ENCODE measurements around the gene KLHL12.

Gene KLHL12

DNA sequence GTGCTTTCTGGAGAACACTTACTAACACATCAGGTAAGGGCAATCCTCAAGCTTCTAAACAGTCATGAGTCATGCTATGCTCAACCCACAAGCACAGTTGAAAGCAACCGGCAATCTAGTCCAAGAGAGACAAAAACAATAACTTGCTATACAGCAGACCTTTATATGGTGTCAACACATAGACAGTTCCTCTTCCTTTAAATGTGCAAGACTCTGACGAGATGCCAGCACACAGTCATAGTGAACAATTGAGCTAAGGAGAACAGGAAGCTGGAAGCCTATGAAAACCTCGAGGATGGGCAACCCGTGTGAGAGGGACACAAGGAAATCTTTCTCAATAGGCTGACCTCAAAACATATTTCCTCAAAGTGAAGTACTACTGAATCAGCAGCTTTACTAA, 25.8 kb upstream of the KLHL12 start:
- H3K27ac ChIP-seq (ENCODE audit: poor library complexity, severe bottlenecking), result peak overlapping the region; percentile 69

DNA sequence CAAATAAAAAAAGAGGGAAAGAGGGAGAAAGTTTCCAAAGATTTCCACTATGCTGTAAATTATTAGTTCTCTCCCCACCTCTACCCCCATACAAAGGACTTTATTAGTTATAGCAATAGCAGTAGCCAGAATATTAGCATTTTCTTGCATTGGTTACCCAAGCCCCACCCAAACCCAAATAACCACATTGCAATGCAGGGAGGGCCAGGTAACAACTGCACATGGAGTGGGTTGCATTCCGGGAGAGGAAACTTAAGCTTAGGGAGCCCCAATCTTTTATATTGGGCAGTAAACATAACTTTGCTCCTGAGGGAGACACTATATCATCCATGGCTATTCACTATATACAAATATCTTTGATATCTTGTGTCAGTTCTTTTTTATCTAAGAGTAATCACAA, 25.1 kb upstream of the KLHL12 start:
- Histone ChIP-seq H3K36me3 (ENCODE audit: low read depth) (peaks cover 55% of the 10 kb centered on the region), H3K27ac (ENCODE audit: poor library complexity, severe bottlenecking) (peak overlapping the region; percentile 69), H3K9me3 (ENCODE audit: severe bottlenecking) (no peaks in the 10 kb centered on the region), H3K4me1 (ENCODE audit: insufficient read depth, poor library complexity, severe bottlenecking) (peaks cover 30% of the 10 kb centered on the region), H3K27me3 (ENCODE audit: insufficient read depth, poor library complexity, severe bottlenecking) (no peaks in the 10 kb centered on the region), H3K4me3 (ENCODE audit: severe bottlenecking) (no peak overlapping the region)
- DNase-seq (ENCODE audit: low spot score) (no peak), ATAC-seq (ENCODE audit: low read depth) (no peak)
- TF ChIP-seq, protein P1, sequence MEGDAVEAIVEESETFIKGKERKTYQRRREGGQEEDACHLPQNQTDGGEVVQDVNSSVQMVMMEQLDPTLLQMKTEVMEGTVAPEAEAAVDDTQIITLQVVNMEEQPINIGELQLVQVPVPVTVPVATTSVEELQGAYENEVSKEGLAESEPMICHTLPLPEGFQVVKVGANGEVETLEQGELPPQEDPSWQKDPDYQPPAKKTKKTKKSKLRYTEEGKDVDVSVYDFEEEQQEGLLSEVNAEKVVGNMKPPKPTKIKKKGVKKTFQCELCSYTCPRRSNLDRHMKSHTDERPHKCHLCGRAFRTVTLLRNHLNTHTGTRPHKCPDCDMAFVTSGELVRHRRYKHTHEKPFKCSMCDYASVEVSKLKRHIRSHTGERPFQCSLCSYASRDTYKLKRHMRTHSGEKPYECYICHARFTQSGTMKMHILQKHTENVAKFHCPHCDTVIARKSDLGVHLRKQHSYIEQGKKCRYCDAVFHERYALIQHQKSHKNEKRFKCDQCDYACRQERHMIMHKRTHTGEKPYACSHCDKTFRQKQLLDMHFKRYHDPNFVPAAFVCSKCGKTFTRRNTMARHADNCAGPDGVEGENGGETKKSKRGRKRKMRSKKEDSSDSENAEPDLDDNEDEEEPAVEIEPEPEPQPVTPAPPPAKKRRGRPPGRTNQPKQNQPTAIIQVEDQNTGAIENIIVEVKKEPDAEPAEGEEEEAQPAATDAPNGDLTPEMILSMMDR (IDR thresholded peaks at IDR 0.05; ENCODE audit: poor library complexity, severe bottlenecking), result no peak

More for the DNA sequence above, 25.8 kb upstream of the KLHL12 start:
- no peak for DNase-seq (ENCODE audit: low spot score)
- ATAC-seq (ENCODE audit: low read depth), result peak; percentile 88
- TF ChIP-seq, protein P1 (IDR thresholded peaks at IDR 0.05; ENCODE audit: poor library complexity, severe bottlenecking), result no peak
- Histone ChIP-seq H3K4me1 (ENCODE audit: insufficient read depth, poor library complexity, severe bottlenecking) (peaks cover 30% of the 10 kb centered on the region), H3K9me3 (ENCODE audit: severe bottlenecking) (no peaks in the 10 kb centered on the region), H3K4me3 (ENCODE audit: severe bottlenecking) (no peak overlapping the region), H3K36me3 (ENCODE audit: low read depth) (peaks cover 48% of the 10 kb centered on the region), H3K27me3 (ENCODE audit: insufficient read depth, poor library complexity, severe bottlenecking) (no peaks in the 10 kb centered on the region)

DNA sequence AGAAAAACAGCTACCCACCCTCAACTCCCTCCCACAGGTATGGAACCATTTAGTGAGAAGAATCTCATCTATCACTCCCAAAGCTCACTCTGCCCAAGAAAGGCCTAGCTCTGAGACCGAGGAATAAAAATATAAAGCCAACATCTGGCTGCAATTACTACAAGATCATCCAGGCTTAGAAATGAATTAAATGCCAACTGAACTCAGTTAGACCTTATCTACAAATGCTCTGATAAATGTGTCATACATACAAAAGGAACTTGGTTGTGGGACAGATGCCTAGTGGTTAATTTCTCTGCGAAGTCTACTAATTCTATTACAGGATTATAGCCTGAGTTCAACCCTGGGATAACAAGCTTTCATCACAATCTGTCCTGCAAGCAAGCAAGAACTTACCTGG, 24.4 kb upstream of the KLHL12 start:
- H3K27ac ChIP-seq (ENCODE audit: poor library complexity, severe bottlenecking), result no peak overlapping the region

DNA sequence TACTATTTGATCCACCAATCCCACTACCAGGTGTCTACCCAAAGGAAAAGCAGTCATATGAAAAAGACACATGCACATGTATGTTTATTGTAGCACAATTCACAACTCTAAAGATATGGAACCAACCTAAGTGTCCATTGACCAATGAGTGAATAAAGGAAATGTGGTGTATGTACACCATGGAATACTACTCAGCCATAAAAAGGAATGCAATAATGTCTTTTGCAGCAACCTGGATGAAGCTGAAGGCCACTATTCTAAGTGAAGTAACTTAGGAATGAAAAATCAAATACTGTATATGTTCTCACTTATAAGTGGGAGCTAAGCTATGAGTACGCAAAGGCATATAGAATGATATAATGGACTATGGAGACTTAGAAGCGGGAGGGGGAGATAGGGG, 18.4 kb upstream of the KLHL12 start:
- Histone ChIP-seq H3K27ac (ENCODE audit: poor library complexity, severe bottlenecking) (no peak overlapping the region), H3K36me3 (ENCODE audit: low read depth) (peaks cover 93% of the 10 kb centered on the region), H3K9me3 (ENCODE audit: severe bottlenecking) (no peaks in the 10 kb centered on the region), H3K27me3 (ENCODE audit: insufficient read depth, poor library complexity, severe bottlenecking) (no peaks in the 10 kb centered on the region), H3K4me3 (ENCODE audit: severe bottlenecking) (no peak overlapping the region), H3K4me1 (ENCODE audit: insufficient read depth, poor library complexity, severe bottlenecking) (no peaks in the 10 kb centered on the region)
- TF ChIP-seq, protein P1 (IDR thresholded peaks at IDR 0.05; ENCODE audit: poor library complexity, severe bottlenecking), result no peak
- ATAC-seq (ENCODE audit: low read depth) (no peak), DNase-seq (ENCODE audit: low spot score) (no peak)

More for the DNA sequence above, 24.4 kb upstream of the KLHL12 start:
- Histone ChIP-seq H3K9me3 (ENCODE audit: severe bottlenecking) (no peaks in the 10 kb centered on the region), H3K36me3 (ENCODE audit: low read depth) (peaks cover 62% of the 10 kb centered on the region), H3K27me3 (ENCODE audit: insufficient read depth, poor library complexity, severe bottlenecking) (no peaks in the 10 kb centered on the region), H3K4me1 (ENCODE audit: insufficient read depth, poor library complexity, severe bottlenecking) (peaks cover 30% of the 10 kb centered on the region), H3K4me3 (ENCODE audit: severe bottlenecking) (no peak overlapping the region)
- TF ChIP-seq, protein P1 (IDR thresholded peaks at IDR 0.05; ENCODE audit: poor library complexity, severe bottlenecking), result no peak
- no peak for ATAC-seq (ENCODE audit: low read depth)
- DNase-seq (ENCODE audit: low spot score), result no peak

DNA sequence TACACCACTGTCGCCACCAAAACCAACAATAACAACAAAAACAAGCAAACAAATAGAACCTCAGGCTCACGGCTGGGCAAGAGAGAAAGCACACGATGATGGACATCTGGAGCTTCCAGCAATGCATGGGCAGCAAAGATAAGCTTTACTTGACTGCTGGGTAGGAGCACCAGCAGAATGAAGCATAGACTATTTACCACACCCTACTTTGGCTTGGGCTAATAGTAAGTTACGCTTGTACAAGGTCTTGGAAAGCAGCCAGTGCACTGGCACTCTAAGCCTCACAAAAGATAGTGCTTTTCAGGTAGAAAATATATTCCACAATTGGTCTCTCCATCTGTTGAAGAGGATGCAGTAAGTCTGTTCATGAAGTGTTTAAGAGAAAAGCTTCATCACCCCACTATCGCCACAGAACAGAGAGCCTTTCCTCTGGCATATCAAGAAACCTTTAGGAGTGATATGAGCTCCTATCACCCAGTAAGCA, 17.4 kb upstream of the KLHL12 start:
- H3K27ac ChIP-seq (ENCODE audit: poor library complexity, severe bottlenecking), result no peak overlapping the region
- no peaks in the 10 kb centered on the region for H3K4me1 ChIP-seq (ENCODE audit: insufficient read depth, poor library complexity, severe bottlenecking)
- DNase-seq (ENCODE audit: low spot score) (no peak), ATAC-seq (ENCODE audit: low read depth) (no peak)
- TF ChIP-seq, protein P1 (IDR thresholded peaks at IDR 0.05; ENCODE audit: poor library complexity, severe bottlenecking), result no peak
- no peak overlapping the region for H3K4me3 ChIP-seq (ENCODE audit: severe bottlenecking)
- H3K36me3 ChIP-seq (ENCODE audit: low read depth), result peaks cover 86% of the 10 kb centered on the region
- H3K27me3 ChIP-seq (ENCODE audit: insufficient read depth, poor library complexity, severe bottlenecking), result no peaks in the 10 kb centered on the region
- H3K9me3 ChIP-seq (ENCODE audit: severe bottlenecking), result no peaks in the 10 kb centered on the region
